Left colon (tissue), 2 donors: ENCODE results near the gene DISC1. TPM values are rescaled to one million over a fixed set of nuclear protein-coding genes. Genes with fewer than 3 reads are reported as not detected.
"Not testable (repeated sequence)": the region's sequence is repeated elsewhere in the genome, so short reads cannot be mapped to it uniquely, and the experiment has no call there.

Experiments
- ATAC-seq: fragments of 200-7000 bp; cut with Tn5 transposase; one replicate; pipeline ENCODE4 v1.9.1; 2020; ENCODE audit warnings: mild to moderate bottlenecking, moderate library complexity
- DNase-seq, 2 donors: peaks; one replicate each; pipeline ENCODE4 v3.0.0-alpha.2; 2020
- intact Hi-C, 2 donors: fragments of 100-400 bp; cut with DNase I in 1 of 2; cut with micrococcal nuclease in 1 of 2; formaldehyde crosslinking; loops; one replicate each; pipeline versions ENCODE4 v1.11.2 to v1.14.0; 2022; cut with DNase I, micrococcal nuclease
- total RNA-seq, 2 donors: library from RNA; stranded (reverse); fragmentation: NEBNext Ultra II Directional; extraction: Animal tissue kit (Norgen Biotek cat#: 25700); gene quantifications; one replicate each; pipeline ENCODE4 v1.2.1, GENCODE V29; 2021
- donor health status: DM: no; HTN: no; CAD: no.
- donor health status: DM: yes; HTN: yes; CAD: no.

Gene DISC1
- total RNA-seq, 2 donors from 2014 or later: 9.2 to 12.8 TPM

- no peak for ATAC-seq
- no peak for DNase-seq
- intact Hi-C loops: no loop called here
Measured at GRCh38 chr1:231660198-231660597, 33.6 kb downstream of the DISC1 start.

- intact Hi-C loops: no loop called here
- DNase-seq (no peak), ATAC-seq (no peak)
Measured at GRCh38 chr1:231663211-231663792, 36.7 kb downstream of the DISC1 start.

DNA sequence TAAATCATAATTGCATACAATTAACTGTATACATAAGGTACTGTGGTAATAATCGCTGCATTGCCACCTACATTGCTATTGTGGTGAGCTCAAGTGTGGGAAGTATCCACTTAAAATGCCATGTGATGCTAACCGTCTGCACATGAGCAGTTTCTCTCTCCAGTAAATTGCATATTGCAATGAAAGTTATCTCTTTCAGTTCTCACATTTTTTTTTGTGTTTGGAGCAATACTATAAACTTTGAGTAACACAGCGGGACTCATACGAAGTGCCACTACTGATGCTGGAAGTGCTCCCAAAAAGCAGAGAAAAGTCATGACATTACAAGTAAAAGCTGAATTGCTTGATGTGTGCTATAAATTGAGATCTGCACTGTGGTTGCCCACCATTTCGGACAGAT lies 38.5 kb downstream of the DISC1 start:
- DNase-seq (no peak), ATAC-seq (no peak)
- intact Hi-C loops: no loop called here

- no peak for ATAC-seq
- intact Hi-C loops: no loop called here
- DNase-seq: no peak
Measured at GRCh38 chr1:231665726-231666125, 39.1 kb downstream of the DISC1 start.

- DNase-seq (no peak), ATAC-seq (peak; percentile 14)
- intact Hi-C loops: no loop called here
Measured at GRCh38 chr1:231666220-231666936, 39.8 kb downstream of the DISC1 start.

DNA sequence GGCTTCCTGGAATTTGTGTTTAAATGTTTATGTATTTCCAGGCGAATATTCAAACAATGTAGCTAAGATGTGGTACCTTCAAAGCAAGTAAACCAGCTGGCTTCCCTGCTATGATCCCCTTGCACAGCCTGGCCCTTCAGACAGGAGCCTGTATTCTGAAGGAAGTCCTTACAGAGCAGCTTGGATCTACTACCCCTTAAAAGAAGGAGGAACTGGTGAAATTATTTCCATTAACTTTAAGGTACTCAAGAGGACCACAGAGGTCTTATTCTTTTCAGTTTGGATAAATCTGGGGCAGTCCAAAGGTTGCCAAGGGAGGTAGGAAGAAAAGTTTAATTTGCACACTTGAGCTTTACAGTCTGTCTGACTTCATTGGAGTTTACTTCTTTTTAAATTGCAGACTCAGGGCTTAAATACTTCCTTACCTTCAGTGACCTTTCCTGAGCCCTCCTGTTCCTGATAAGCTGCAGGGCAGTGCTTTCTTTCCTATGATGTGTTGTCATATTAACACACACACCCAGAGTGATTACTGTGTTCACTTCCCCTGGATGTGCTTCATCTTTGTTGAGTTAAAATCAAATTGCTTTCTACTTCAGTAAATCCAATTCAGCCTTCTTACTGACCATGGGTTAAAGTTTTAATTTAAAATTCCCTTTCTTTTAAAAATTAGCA lies 40.5 kb downstream of the DISC1 start:
- intact Hi-C loops: no loop called here
- DNase-seq (no peak), ATAC-seq (peak; percentile 86)

DNA sequence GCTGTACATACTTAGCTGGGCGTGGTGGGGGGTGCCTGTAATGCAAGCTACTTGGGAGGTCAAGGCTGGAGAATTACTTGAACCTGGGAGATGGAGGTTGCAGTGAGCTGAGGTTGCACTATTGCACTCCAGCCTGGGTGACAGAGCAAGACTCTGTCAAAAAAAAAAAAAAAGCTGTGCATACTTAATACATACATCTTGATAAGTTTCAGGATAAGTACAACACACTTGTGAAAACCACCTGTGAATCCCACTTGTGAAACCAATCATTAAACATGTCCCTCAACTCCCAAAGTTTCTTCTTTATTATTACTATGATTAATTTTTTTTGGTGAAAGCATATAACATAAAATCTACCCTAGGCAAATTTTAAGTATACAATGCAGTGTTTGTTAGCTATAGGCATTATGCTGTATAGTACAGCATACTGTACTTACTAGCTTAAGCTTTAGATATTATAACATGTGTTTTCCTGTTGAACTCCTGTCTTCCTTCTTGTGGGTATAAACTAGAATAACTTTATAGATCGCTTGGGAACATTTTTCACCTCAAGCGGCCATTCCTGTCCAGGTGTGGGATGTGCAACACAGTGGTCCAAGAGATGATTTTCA lies 41.4 kb downstream of the DISC1 start:
- ATAC-seq (no peak), DNase-seq (no peak)
- intact Hi-C loops: no loop called here

- intact Hi-C loops: no loop called here
- DNase-seq (no peak), ATAC-seq (no peak)
Measured at GRCh38 chr1:231668826-231669225, 42.2 kb downstream of the DISC1 start.

DNA sequence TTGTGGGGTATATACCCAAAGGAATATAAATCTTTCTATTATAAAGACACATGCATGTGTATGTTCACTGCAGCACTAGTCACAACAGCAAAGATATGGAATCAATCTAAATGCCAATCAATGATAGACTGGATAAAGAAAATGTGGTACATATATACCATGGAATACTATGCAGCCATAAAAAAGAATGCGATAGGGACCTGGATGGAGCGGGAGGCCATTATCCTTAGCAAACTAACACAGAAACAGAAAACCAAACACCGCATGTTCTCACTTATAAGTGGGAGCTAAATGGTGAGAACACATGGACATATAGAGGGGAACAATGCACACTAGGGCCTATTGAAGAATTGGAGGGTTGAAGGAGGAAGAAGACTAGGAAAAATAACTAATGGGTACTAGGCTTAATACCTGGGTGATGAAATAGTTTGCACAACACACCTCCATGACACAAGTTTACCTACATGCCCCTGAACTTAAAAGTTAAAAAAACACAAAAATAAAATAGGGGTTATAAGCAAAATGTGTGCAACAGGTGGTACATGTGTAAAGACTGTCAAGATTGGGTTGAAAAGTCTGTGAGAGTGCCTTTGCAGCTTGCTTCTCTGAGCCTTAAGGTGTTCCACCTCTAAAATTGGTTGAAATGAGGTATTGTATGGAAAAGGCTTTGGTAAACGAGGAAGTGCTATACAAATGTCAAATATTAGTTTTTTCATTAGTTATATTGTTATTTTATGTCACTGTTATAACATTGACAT lies 43.5 kb downstream of the DISC1 start:
- intact Hi-C loops, DNase-seq, ATAC-seq: not testable (repeated sequence)

DNA sequence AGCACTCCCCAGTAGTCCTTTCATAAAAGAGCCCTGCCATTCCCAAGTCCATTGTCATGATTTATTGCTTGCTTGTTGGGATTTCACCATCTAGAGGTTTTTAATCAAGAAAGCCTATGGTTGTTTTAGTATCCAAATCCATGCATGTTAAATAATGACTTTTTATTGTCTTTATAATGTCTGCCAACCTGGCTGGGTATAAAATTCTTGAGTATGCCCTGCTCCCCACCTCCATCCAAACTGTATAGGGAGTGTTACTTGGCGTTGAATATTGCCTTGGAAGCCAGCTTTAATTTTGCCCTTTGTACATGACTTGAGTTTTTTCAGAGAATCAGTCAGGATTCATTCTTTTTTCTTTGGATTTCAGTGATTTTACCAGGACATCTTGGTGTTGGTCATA lies 44.2 kb downstream of the DISC1 start:
- intact Hi-C loops: no loop called here
- ATAC-seq: no peak
- DNase-seq: no peak

GRCh38 chr1:231674575-231674974 lies 48.0 kb downstream of the DISC1 start:
- intact Hi-C loops: no loop called here
- peak; percentile 81 for ATAC-seq
- no peak for DNase-seq

- intact Hi-C loops: no loop called here
- ATAC-seq: no peak
- DNase-seq: no peak
Measured at GRCh38 chr1:231676487-231676886, 49.9 kb downstream of the DISC1 start.

DNA sequence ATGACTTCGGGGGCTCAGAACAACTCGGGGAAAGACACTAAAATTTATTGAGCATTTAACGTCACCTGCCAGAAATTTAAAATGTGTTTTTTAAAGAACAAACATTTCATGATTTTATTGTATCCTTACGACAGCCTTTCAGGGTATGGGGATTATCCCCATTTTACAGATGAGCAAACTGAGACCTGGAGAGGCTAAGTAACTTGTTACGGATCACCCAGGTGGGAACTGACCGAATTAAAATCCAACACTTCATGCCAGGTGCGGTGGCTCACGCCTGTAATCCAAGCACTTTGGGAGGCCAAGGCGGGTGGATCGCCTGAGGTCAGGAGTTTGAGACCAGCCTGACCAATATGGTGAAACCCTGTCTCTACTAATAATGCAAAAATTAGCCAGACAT lies 50.9 kb downstream of the DISC1 start:
- intact Hi-C loops: no loop called here
- DNase-seq (no peak), ATAC-seq (no peak)

- no peak for DNase-seq
- intact Hi-C loops: no loop called here
- ATAC-seq: no peak
Measured at GRCh38 chr1:231678011-231678432, 51.4 kb downstream of the DISC1 start.

DNA sequence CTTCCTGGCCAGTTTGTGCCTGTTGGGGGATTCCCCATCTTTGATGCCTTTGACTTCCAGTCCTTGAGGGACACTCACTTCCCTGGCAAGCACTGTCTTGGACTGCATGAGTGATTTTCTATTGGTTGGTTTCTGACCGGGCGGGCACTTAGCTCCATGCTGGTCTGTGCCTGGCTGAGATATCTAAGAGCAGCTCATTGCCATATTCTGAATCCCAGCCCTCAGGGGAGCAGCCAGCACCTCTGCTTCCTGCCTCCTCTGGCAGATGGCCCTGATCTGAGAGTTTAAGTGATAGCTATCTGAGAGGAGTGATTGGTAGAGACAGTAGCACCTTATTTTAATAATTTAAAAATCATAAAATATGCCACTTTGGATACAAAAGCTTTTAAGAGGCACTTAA lies 52.5 kb downstream of the DISC1 start:
- intact Hi-C loops: no loop called here
- DNase-seq: no peak
- no peak for ATAC-seq

- intact Hi-C loops: no loop called here
- ATAC-seq: no peak
- DNase-seq: no peak
Measured at GRCh38 chr1:231681006-231681405, 54.4 kb downstream of the DISC1 start.

DNA sequence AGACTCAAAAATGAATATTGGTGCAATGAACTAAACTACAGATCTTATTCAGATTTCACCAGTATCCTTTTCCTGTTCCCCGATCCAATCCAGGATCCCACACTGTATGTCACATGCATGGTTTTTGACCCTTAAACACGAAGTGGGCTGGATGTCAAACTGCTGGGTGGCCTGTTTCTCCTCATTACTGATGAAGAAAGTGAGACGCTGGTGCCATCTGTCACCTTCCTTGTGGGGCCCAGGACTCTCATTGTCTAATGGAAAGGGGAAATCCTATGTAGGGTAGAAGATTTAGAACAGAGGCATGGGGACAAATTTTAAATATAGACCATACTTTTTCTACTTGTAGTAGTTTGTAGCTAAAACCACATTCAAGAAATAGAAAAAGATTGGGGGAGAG lies 56.2 kb downstream of the DISC1 start:
- no peak for ATAC-seq
- intact Hi-C loops: no loop called here
- DNase-seq: no peak

DNA sequence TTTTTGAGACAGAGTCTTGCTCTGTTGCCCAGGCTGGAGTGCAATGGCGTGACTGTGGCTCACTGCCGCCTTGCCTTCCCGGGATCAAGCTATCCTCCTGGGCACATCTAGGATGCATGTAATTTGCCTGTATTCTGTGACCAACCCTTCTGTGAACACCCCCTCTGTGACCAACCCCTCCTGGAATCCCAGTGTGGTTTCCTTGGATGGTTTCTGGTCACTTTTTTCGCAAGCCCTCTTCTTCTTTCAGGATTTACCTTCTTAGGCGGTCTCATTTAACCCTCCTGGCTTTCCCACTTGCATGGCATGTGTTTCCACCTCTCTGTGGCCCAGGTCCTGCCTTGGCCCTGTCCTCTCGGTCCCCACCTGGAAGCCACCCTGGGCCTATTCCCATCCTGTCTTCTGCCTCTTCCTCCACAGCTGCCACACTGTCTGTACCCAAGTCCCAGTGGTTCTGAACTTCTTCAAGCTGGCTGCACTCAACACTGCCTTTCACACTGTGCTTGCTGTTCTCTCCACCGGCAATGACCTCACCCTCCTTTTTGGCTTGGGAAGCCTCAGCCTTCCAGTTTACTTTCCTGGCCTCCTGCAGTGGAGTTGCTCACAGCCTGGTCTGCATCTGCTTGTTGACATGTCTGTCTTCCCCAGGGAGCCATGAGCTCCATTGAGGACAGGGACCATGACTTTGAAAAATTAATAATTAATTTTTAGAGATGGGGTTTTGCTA lies 57.0 kb downstream of the DISC1 start:
- intact Hi-C loops: no loop called here
- ATAC-seq (peak; percentile 20), DNase-seq (no peak)
